Measurements from ENCODE around the gene GHR. TPM values are rescaled to one million over a fixed set of nuclear protein-coding genes. Genes with fewer than 3 reads are reported as not detected.

The GHR gene
- total and polyA plus RNA-seq, 2 of the 8 experiments (the other 6 are each of a cell fraction or from before 2014, with no cell fraction given), result 0.15 to 0.19 TPM

- H3K79me2 ChIP-seq (ENCODE audit: control insufficient read depth in 1 of 2, insufficient read depth in 2 of 2, low read length in 2 of 2), result no peaks in the 10 kb centered on the region
- H3K56ac ChIP-seq (replicated peaks; ENCODE audit: insufficient read length, low read depth, low read length), result no peak overlapping the region
- peaks cover 10% of the 10 kb centered on the region for H3K23me2 ChIP-seq (ENCODE audit: low read depth, low read length)
- no peaks in the 10 kb centered on the region for H3K79me1 ChIP-seq (ENCODE audit: low read depth, low read length)
- H2BK15ac ChIP-seq (ENCODE audit: low read length), result no peak overlapping the region
- WGBS, 2 experiments (ENCODE audit: extremely low coverage in 1 of 2, insufficient coverage in 1 of 2, insufficient read length in 1 of 2, insufficient replicate concordance in 2 of 2, low coverage in 1 of 2, low lambda C conversion rate in 2 of 2, missing lambda C conversion rate in 1 of 2), result 88 to 100% methylated on average over 1 to 3 of the region's 3 CpGs
- no peak overlapping the region for H2BK5ac ChIP-seq (ENCODE audit: low read depth, low read length)
- H2AFZ ChIP-seq (ENCODE audit: low read length), result no peak overlapping the region
- H2BK20ac ChIP-seq (ENCODE audit: low read length), result no peak overlapping the region
- H4K5ac ChIP-seq (ENCODE audit: insufficient read length, low read depth, low read length), result no peak overlapping the region
- no peak overlapping the region for H3K27ac ChIP-seq (ENCODE audit: low read depth, low read length)
- FAIRE-seq, result no peak
- H3K4ac ChIP-seq (replicated peaks; ENCODE audit: insufficient read length, low read depth, low read length), result no peak overlapping the region
- no peak overlapping the region for H3K9ac ChIP-seq (replicated peaks in 1 of 4; ENCODE audit: extremely low read depth in 1 of 4, low read depth in 3 of 4, low read length in 3 of 4)
- no peak overlapping the region for H3K14ac ChIP-seq (ENCODE audit: insufficient read length)
- H3K4me2 ChIP-seq (ENCODE audit: insufficient read depth in 1 of 2, low read depth in 2 of 2, low read length in 2 of 2), result no peak overlapping the region
- H3K4me3 ChIP-seq (ENCODE audit: extremely low read depth in 1 of 4, insufficient read depth in 2 of 4, low read depth in 3 of 4, low read length in 4 of 4), result no peak overlapping the region
- H3K9me3 ChIP-seq (ENCODE audit: insufficient read depth in 2 of 2, low read depth in 1 of 2, low read length in 1 of 2), result no peaks in the 10 kb centered on the region
- TF ChIP-seq ASH2L (IDR thresholded peaks at IDR 0.05; ENCODE audit: low read length) (no peak), KDM4A (IDR thresholded peaks at IDR 0.05; ENCODE audit: low read depth, low read length, severe bottlenecking) (no peak), SUZ12 (IDR thresholded peaks at IDR 0.05; ENCODE audit: low read length) (no peak), POU5F1 (IDR thresholded peaks at IDR 0.05; ENCODE audit: low read depth, low read length) (no peak), RNF2 (IDR thresholded peaks at IDR 0.05; ENCODE audit: borderline replicate concordance, low read depth, low read length, missing control alignments, poor library complexity, severe bottlenecking) (no peak)
- H3K27me3 ChIP-seq (replicated peaks in 1 of 4; ENCODE audit: control insufficient read depth in 3 of 4, extremely low read depth in 1 of 4, insufficient read depth in 3 of 4, low read length in 3 of 4), result peaks cover 0 to 19% (median 16%) of the 10 kb centered on the region in 4 experiments; a peak in 6 of 7 replicates
- no peaks in the 10 kb centered on the region for H3K36me3 ChIP-seq (ENCODE audit: control insufficient read depth in 2 of 4, insufficient read depth in 4 of 4, low read length in 3 of 4)
- no peak overlapping the region for H2BK12ac ChIP-seq (ENCODE audit: low read depth, low read length)
- H4K91ac ChIP-seq (replicated peaks; ENCODE audit: insufficient read length, low read length), result no peak overlapping the region
- no peak overlapping the region for H2BK120ac ChIP-seq (replicated peaks; ENCODE audit: low read depth, low read length)
- POLR2A ChIA-PET (ENCODE audit: partially characterized antibody), result no interaction called here
- H3K23ac ChIP-seq (ENCODE audit: insufficient read length), result no peak overlapping the region
- H2AK5ac ChIP-seq (ENCODE audit: low read depth, low read length), result no peak overlapping the region
- no peak overlapping the region for H4K8ac ChIP-seq (ENCODE audit: extremely low read depth, insufficient read depth, low read length)
- CTCF ChIA-PET (ENCODE audit: partially characterized antibody), result interaction anchor here (1.0 to 1.3 kb wide), 3 partner anchors 29 to 399 kb away, joined by 3 read pairs; no protein-coding TSS in a partner anchor
- no peak for DNase-seq (ENCODE audit: low read depth in 1 of 2, low spot score in 2 of 2)
- no peak overlapping the region for H3K18ac ChIP-seq (ENCODE audit: extremely low read depth, low read length)
- no peaks in the 10 kb centered on the region for H4K20me1 ChIP-seq (replicated peaks in 1 of 2; ENCODE audit: control insufficient read depth in 1 of 2, insufficient read depth in 2 of 2, low read length in 2 of 2)
- peaks cover 0 to 10% (median 4%) of the 10 kb centered on the region in 4 experiments; a peak in 4 of 7 replicates for H3K4me1 ChIP-seq (replicated peaks in 1 of 4; ENCODE audit: control insufficient read depth in 3 of 4, insufficient read depth in 4 of 4, low read length in 3 of 4)
Observed at GRCh38 chr5:42426016-42426415, 2.8 kb downstream of the GHR start.

All from H1 (cell line).